ENCODE data around the gene SNRPA. TPM values are rescaled to one million over a fixed set of nuclear protein-coding genes. Genes with fewer than 3 reads are reported as not detected.
A peak's percentile ranks its signal among the peaks of the same experiment; 100 is the strongest.

SNRPA gene
- total and polyA plus RNA-seq, 2 of the 13 experiments (the other 11 are each of a cell fraction or from before 2014, with no cell fraction given), result 59.6 to 162 TPM

DNA sequence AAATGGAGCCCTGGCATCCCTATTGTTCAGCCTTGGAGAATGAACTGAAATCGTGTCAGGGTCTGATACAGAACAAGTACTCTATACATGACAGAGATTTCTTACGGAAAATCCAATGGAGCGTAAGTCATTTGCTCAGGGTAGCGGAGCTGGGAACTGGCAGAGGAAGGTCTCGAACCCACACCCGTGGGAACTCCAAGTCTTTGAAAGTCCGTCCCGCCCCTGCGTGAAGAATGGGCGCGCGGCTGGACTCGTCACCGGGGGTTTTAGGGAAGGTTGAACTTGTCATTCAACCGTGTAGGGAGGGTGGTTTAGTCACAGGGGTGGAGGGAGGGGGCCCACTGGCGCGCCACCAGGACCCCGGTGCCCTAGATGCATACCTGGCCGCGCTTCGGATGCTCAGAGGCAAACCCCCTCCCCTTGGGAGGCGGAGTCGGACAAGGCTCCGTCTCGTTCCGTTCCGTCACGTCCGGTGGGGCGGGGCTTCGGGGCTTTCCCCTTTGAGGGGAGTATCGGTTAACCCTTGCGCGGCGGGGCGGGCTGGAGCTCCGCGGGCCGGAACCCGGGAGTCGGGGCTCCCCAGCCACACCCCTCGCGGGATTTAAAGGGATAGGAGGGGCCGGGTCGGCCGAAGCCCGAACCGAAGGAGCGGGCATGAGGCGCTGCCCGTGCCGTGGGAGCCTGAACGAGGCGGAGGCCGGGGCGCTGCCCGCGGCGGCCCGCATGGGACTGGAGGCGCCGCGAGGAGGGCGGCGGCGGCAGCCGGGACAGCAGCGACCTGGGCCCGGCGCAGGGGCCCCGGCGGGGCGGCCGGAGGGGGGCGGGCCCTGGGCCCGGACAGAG, 34.3 kb upstream of the SNRPA start, which contains the start of the genes COQ8B and ITPKC (continued):
- TF ChIP-seq ZNF30 (CRISPR knock-in tag; IDR thresholded peaks at IDR 0.05), result no peak
- no peak for TF ChIP-seq ZKSCAN8 (CRISPR knock-in tag; IDR thresholded peaks at IDR 0.05; ENCODE audit: borderline replicate concordance)
- TF ChIP-seq ZBTB1 (CRISPR knock-in tag; IDR thresholded peaks at IDR 0.05; ENCODE audit: borderline replicate concordance), result no peak
- TF ChIP-seq, protein P1, sequence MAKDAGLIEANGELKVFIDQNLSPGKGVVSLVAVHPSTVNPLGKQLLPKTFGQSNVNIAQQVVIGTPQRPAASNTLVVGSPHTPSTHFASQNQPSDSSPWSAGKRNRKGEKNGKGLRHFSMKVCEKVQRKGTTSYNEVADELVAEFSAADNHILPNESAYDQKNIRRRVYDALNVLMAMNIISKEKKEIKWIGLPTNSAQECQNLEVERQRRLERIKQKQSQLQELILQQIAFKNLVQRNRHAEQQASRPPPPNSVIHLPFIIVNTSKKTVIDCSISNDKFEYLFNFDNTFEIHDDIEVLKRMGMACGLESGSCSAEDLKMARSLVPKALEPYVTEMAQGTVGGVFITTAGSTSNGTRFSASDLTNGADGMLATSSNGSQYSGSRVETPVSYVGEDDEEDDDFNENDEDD (CRISPR knock-in tag; IDR thresholded peaks at IDR 0.05; ENCODE audit: borderline replicate concordance), result peak; percentile 11; the same call in 1 of the 2 replicates
- no peak for TF ChIP-seq BRD4 (CRISPR knock-in tag; IDR thresholded peaks at IDR 0.05)
- TF ChIP-seq MBNL3 (CRISPR knock-in tag; conservative IDR thresholded peaks at IDR 0.05), result no peak
- TF ChIP-seq, protein P2, sequence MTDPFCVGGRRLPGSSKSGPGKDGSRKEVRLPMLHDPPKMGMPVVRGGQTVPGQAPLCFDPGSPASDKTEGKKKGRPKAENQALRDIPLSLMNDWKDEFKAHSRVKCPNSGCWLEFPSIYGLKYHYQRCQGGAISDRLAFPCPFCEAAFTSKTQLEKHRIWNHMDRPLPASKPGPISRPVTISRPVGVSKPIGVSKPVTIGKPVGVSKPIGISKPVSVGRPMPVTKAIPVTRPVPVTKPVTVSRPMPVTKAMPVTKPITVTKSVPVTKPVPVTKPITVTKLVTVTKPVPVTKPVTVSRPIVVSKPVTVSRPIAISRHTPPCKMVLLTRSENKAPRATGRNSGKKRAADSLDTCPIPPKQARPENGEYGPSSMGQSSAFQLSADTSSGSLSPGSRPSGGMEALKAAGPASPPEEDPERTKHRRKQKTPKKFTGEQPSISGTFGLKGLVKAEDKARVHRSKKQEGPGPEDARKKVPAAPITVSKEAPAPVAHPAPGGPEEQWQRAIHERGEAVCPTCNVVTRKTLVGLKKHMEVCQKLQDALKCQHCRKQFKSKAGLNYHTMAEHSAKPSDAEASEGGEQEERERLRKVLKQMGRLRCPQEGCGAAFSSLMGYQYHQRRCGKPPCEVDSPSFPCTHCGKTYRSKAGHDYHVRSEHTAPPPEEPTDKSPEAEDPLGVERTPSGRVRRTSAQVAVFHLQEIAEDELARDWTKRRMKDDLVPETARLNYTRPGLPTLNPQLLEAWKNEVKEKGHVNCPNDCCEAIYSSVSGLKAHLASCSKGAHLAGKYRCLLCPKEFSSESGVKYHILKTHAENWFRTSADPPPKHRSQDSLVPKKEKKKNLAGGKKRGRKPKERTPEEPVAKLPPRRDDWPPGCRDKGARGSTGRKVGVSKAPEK (CRISPR knock-in tag; IDR thresholded peaks at IDR 0.05; ENCODE audit: borderline replicate concordance), result no peak
- TF ChIP-seq, protein P3, sequence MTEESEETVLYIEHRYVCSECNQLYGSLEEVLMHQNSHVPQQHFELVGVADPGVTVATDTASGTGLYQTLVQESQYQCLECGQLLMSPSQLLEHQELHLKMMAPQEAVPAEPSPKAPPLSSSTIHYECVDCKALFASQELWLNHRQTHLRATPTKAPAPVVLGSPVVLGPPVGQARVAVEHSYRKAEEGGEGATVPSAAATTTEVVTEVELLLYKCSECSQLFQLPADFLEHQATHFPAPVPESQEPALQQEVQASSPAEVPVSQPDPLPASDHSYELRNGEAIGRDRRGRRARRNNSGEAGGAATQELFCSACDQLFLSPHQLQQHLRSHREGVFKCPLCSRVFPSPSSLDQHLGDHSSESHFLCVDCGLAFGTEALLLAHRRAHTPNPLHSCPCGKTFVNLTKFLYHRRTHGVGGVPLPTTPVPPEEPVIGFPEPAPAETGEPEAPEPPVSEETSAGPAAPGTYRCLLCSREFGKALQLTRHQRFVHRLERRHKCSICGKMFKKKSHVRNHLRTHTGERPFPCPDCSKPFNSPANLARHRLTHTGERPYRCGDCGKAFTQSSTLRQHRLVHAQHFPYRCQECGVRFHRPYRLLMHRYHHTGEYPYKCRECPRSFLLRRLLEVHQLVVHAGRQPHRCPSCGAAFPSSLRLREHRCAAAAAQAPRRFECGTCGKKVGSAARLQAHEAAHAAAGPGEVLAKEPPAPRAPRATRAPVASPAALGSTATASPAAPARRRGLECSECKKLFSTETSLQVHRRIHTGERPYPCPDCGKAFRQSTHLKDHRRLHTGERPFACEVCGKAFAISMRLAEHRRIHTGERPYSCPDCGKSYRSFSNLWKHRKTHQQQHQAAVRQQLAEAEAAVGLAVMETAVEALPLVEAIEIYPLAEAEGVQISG (CRISPR knock-in tag; IDR thresholded peaks at IDR 0.05), result peak; percentile 70
- peak; percentile 42; the same call in 1 of the 2 replicates for TF ChIP-seq ZNF788 (CRISPR knock-in tag; IDR thresholded peaks at IDR 0.05; ENCODE audit: borderline replicate concordance)
- TF ChIP-seq, protein P4, sequence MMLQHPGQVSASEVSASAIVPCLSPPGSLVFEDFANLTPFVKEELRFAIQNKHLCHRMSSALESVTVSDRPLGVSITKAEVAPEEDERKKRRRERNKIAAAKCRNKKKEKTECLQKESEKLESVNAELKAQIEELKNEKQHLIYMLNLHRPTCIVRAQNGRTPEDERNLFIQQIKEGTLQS (CRISPR knock-in tag; IDR thresholded peaks at IDR 0.05), result no peak
- peak; percentile 57; the same call in 1 of the 2 replicates for TF ChIP-seq ZNF274 (CRISPR knock-in tag; IDR thresholded peaks at IDR 0.05)
- no peak for TF ChIP-seq FOXO1 (CRISPR knock-in tag; IDR thresholded peaks at IDR 0.05)
- TF ChIP-seq HMGA1 (CRISPR knock-in tag; conservative IDR thresholded peaks at IDR 0.05), result no peak
- TF ChIP-seq ZFX (CRISPR knock-in tag; IDR thresholded peaks at IDR 0.05; ENCODE audit: low read depth), result peak; percentile 77; the same call in 1 of the 2 replicates
- no peak for TF ChIP-seq ZIK1 (CRISPR knock-in tag; IDR thresholded peaks at IDR 0.05; ENCODE audit: borderline replicate concordance, low read depth)
- TF ChIP-seq ATF1 (CRISPR knock-in tag; IDR thresholded peaks at IDR 0.05), result peak; percentile 67
- no peak for TF ChIP-seq CBX1 (IDR thresholded peaks at IDR 0.05; ENCODE audit: low read depth)
- no peak for TF ChIP-seq ZNF644 (CRISPR knock-in tag; IDR thresholded peaks at IDR 0.05; ENCODE audit: low read depth)
- no peak for TF ChIP-seq PAF1 (CRISPR knock-in tag; IDR thresholded peaks at IDR 0.05)
- TF ChIP-seq, protein P5, sequence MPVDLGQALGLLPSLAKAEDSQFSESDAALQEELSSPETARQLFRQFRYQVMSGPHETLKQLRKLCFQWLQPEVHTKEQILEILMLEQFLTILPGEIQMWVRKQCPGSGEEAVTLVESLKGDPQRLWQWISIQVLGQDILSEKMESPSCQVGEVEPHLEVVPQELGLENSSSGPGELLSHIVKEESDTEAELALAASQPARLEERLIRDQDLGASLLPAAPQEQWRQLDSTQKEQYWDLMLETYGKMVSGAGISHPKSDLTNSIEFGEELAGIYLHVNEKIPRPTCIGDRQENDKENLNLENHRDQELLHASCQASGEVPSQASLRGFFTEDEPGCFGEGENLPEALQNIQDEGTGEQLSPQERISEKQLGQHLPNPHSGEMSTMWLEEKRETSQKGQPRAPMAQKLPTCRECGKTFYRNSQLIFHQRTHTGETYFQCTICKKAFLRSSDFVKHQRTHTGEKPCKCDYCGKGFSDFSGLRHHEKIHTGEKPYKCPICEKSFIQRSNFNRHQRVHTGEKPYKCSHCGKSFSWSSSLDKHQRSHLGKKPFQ (CRISPR knock-in tag; IDR thresholded peaks at IDR 0.05; ENCODE audit: insufficient replicate concordance), result no peak

Measured in HepG2 (cell line).